ENCODE data around the gene ATRNL1.
"Not testable (repeated sequence)": the region's sequence is repeated elsewhere in the genome, so short reads cannot be mapped to it uniquely, and the experiment has no call there.

Gene ATRNL1

DNA sequence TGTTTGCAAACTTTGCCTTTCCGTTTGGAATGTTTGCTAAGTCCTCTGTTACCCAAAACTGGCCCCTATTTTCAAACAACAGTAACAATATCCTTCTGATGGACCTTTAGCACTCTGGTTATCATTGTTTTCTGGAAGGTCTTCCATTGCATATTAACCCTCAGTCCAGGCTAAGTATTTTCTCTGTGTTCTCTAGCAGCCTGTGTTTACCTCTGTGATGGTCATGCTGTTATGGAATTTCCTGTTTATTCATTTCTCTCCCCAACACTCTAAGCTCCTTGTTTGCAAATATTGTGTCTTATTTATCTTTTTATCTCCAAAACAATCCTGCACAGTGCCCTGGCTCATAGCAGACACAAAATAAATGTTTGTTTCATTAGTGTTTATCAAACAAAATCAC is 560.3 kb downstream of the ATRNL1 start:
- no peak for DNase-seq

DNA sequence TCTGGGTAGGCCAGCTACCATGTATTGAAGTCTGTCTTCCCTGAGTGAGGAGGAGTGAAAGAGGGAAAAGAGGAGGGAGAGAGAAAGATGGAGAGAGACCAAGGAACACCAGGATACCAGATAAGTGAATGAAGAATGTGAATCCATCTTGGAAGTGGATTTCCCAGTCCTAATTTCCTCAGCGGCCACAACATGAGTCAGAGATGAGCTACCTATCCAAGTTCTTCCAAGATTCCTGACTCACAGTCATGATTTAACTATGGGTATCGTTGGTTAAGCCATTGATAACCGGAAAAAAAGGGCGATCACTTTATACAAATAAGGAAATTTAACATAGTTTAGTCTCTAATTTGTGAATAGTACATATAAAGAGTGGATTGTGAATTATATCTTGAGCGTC is 561.8 kb downstream of the ATRNL1 start:
- DNase-seq = no peak

DNA sequence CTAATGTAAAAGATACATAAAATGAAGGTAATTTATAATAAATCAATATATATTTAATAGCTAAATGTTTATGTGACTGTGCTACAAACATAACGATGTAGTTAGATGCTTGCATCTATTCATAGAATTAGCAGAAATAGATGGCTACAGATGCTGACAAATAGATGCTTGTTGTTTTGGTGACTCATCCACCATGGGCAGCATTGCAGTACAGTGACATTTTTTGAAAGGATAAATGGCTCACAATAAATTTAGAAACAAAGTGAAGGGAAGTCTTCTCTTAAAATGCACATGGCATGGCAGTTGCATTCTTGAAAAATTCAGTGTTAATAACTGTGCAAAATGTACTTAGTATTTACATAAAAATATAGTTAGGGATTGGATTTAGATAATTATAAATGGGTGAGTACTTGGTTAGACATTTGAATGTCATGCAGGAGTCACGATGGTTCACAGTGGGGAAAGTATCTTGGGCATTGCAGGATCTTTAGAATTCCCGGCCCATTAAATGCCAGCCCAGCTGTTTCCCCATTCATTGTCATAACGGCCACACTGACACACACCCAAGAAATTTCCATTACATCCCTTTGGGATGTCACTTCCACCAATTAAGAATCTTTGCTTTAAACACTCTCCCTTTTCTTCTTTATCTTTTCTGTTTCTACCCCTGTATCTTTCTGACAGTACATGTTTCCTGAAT is 564.1 kb downstream of the ATRNL1 start:
- DNase-seq = no peak

DNA sequence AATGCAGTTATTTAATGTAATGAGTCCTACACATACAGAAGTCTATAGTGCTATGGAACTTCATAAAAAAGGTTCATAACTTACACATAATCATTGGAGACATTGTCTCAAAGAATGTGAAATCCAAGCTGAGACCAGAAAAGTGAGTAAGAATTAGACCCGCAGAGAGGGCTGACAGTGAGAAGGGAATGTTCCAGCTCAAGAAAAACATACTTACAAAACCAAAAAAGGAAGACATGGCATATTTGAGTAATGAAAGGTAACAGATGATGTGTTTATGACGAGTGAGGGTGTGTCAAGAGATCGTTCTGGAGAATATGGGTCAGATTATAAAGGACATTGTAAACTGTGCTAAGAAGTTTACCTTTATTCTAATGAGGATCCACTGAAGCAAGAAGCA is 566.5 kb downstream of the ATRNL1 start:
- no peak for DNase-seq

DNA sequence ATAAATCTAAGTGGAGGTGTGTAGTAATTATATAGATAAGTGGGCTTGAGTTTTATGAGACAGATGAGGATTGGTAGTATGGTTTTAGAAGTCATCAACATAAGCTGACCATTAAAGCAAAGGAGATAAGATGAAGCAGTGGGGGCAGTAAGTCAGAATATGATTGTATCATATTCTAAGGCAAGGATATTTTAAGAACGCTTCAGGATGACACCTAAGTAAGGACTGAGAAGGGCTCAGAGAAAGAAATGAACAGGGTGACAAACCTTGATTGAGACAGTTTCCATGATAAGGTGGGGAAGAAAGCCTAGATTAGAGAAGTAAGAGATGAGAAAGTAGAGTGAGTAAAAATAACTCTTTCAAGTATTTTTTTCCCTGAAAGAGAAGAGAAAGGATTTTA is 567.2 kb downstream of the ATRNL1 start:
- no peak for DNase-seq

DNA sequence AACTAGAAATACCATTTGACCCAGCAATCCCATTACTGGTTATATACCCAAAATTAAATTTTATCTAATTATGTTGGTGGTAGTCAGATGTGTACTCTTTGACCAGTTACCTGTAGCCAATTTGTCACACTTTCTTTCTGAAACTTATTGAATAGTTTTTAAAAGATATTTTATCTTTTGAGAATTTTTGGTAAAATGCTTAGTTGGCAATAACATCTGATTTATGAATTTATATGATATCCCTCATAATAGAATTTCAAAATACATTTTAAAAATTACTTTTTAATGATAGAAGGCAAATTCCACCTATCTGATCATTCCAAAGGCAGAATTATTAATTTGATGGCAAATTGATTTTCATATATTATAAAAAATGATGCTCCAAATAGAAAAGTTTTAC is 569.3 kb downstream of the ATRNL1 start:
- DNase-seq = no peak

DNA sequence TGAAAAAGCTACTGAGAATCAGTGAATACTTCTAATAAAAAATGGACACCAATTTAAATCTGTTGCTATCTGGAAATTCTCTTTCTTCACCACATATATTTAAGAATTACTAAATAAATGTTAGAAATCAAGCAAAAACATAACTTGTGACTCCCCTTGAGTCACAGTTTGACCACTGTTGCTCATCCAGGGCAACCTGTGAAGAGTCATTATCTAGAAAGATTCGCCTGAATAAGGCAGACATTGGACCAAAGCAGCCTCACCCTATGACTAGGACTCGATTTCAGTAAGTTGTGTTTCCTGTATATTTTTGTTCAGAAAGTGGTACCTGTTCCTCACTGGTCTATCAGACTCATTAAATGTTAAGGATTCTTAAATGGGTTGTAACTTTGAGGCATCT is 572.4 kb downstream of the ATRNL1 start:
- no peak for DNase-seq

DNA sequence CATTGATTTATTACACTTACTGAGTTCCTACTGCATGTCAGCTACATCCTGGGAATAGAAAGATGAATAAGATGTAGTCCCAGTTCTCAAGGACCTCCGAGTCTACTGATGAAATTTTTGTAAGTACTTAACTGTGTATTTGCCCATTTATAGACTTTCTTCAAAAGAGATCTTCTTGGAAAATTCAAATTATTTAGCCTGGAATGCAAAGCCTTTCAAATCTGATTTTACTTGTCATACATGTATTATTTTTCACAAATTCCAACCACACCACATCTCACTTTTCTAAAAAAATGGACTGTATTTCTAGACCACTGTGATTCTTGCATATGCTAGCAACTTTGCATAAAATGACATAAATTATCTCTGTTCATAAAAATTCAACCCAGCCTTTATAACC is 581.3 kb downstream of the ATRNL1 start:
- no peak for DNase-seq

DNA sequence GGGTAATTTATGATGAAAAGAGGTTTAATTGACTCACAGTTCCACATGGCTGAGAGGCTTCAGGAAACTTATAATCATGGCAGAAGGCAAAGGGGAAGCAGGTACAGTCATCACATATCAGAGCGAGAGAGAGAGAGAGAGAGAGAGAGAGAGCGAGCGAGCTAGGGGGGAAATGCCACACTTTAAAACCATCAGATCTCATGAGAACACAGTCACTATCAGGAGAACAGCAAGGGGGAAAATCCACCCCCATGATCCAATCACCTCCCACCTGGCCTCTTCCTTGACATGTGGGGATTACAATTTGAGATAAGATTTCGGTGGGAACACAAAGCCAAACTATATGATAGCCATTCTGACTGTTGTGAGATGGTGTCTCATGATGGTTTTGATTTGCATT is 603.6 kb downstream of the ATRNL1 start:
- no peak for DNase-seq

DNA sequence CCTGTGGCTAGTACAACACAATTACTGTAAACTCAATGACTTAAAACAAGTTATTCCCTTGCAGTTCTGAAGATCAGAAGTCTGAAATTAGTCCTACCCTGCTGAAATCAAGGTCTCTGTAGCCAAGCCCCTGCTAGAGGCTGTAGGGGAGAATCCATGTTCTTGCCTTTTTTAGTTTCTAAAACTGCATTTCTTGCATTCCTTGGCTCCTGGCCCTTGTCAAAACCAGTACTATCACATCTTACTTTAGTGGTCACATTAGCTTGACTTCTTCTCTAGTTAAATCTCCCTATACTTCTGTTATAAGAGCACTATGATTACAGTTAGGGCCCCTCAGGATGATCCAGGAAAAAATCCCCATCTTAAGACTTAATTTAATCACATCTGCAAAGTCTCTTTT is 612.9 kb downstream of the ATRNL1 start:
- DNase-seq = no peak

DNA sequence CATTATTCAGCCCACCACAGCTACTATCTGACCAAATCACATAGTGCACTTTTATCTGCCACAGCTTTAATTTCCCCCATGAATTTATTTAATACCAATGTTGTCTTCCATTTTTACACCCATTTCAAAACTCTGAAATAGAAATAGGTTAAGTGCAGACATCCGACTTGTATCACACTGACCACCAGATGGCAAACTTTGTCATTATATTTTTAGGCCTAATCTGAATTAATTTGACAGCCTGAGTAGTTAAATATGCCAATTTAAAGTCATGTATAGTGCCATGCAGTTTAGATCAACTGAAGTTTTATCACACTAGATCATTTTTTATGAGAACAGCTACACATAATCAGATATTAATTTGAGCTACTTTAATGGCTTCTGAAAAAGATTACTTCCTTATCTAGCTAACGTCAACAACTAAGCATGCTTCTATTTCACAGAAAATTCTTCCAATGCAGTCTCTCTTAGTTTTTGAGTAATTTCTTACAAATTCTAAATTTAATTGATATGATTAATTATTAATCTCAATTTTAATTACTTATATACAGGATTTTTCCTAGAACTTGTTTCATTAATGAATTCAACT is 613.4 kb downstream of the ATRNL1 start:
- DNase-seq = no peak

DNA sequence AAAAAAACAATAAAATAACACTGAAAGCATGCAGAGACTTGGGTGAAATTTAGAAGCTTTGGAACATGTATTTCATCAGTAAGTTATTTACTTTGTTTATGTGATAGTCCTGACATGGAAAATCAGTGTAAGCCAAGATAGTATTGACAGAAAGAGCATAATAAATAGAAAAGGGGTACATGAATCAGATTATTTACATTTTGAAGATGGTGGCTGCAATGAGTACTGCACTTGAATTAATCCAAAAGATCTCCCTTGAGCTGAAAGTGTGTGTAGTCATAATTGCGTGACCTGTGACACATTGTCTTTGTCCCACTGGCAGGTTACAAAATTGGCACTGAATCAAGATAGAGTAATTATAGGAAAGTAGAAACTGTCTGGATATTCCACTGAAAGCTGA is 617.0 kb downstream of the ATRNL1 start:
- no peak for DNase-seq

DNA sequence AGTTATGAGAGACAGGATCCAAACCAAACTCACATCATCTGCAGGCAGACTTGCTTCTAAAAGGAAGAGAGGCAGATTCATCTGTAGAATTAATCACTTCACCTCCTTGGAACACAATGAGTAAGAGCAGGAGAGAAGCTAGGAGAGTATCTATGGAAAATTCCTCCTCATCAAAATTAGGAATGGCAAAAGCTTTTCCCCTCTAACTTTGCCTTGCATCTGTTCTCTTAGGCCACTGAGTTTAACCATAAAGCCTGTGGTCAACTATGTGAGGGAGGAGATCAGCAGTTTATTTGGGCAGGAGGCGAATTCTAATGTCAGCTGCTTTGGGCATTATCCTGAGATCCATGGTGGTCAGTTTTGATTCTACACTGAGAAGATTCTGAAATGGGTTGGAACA is 618.1 kb downstream of the ATRNL1 start:
- DNase-seq = no peak

DNA sequence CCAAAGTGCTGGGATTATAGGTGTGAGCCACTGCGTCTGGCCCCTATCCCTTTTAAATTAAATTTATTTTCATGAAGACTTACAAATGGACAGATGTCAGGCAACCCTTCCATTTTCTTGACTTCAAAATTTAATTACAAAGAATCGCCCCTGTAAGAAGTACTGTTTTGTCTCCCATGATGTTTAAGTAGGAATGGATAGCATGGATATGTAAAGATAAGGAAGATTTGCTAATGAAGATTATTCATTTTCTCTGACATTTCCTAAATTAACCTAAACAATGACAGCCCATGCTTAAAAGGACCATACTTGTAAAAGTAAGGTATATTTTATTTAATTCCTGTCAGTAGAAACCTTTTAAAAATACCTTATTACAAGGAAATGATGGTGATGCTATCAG is 627.0 kb downstream of the ATRNL1 start:
- DNase-seq = no peak

DNA sequence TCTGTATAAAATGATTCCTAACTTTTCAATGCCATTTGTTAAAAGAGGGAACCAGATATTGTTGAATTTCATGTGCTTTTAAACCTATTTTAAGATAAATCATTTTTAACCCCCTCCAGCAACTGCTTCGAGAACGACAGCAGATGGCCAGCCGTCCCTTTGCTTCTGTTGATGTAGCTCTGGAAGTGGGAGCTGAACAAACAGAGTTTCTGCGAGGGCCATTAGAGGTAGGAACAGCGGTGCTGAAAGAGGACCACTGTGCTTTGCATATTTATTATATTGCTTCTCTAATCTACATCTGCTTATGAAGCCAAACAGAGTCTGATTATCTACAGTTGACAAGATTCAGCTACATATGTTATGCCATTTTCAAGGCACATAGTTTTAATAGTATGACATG is 634.0 kb downstream of the ATRNL1 start:
- no peak for DNase-seq

DNA sequence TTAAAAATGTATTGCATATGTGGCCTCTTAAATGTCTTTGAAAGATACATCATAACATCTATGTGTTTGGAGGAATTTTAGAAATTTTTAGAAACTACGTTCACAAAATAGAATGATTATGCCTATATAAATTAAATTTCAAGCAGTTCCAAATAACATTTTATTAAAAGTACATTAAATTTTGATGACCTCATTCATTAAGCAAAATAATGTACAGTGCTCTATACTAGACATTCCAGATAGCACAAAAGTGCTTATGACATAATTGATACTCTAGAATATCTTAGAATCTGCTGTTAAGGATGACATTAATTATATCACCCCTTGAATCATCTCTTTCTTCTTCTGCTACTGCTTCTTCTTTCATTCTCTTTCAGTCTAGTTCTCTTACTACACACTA is 650.9 kb downstream of the ATRNL1 start:
- DNase-seq = no peak

DNA sequence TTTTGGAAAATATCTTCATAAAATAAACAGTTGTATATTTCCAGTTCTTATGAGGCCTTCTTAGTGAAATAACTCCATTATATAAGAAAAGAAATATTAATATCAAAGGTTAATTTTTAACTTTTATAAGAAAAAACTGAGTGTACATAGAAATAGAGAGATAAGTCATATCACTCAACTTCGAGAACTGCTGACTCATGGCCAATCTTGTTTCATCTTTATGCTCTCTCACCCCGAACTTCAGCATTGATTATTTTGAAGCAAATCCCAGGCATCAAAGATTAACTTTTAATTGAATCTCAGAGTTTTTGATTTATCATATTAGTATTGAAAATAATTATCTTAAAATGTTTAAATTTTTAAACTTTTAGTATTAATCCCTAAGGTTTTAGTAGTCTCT is 652.8 kb downstream of the ATRNL1 start:
- no peak for DNase-seq

DNA sequence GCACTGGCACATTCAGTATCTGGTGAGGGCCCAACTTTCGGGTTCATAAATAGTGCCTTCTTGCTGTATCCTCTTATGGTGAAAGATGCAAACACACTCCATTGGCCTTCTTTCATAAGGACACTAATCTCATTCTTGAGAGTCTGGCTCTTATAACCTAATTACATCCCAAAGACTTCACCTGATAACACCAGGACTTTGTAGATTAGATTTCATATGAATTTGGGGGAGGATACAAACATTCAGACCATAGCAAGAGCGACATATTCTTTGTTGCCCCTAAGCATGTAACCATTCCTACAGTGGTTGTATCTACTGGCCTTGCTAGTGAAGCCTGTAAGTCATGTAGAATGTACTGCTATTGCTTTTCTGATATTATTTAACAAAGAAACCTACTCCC is 654.6 kb downstream of the ATRNL1 start:
- no peak for DNase-seq

DNA sequence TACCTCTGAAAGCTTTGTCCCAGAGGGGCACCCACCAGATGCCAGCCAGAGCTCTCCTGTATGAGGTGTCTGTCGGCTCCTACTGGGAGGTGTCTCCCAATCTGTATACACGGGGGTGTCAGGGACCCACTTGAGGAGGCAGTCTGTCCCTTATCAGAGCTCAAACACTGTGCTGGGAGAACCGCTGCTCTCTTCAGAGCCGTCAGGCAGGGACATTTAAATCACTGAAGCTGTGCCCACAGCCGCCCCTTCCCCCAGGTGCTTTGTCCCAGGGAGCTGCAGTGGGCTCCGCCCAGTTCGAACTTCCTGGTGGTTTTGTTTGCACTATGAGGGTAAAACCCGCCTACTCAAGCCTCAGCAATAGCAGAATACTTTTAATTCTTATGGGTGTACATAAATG is 665.3 kb downstream of the ATRNL1 start:
- not testable (repeated sequence) for DNase-seq

DNA sequence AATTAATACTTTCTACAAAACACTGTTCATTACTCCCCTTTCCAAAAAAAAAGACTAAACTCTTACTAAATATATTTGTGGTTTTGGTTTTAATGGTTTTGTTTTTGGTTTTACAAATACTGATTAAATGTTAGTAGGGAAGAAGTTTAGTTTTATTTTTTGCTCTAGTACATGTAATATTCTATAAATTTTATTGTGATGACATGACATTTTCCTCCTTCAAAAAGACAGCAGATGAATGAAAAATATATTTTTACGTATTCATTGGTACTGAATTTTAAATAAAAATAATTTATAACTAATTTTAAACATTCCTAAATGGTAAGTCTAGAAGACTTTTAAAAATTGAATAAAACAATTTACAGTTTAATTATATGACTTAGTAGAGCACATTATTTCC is 667.0 kb downstream of the ATRNL1 start:
- DNase-seq = no peak

DNA sequence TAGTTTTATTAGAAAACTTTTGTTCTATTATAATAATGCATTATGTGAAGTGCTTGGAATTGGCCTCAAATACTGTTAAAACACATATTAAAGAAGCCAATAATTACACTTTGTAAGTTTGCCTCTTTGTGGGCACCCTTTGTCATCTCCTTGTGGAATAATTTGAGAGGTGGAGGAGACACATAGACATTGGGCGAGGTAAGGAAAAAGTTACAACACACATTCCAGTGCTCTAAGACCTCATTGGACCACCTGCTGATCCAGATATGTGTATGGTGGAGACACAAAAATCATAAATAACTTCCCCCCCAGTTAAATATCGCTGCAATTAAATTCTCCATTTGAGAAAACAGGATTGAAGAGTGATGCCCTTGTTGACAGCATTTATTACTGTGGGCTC is 668.0 kb downstream of the ATRNL1 start:
- no peak for DNase-seq

DNA sequence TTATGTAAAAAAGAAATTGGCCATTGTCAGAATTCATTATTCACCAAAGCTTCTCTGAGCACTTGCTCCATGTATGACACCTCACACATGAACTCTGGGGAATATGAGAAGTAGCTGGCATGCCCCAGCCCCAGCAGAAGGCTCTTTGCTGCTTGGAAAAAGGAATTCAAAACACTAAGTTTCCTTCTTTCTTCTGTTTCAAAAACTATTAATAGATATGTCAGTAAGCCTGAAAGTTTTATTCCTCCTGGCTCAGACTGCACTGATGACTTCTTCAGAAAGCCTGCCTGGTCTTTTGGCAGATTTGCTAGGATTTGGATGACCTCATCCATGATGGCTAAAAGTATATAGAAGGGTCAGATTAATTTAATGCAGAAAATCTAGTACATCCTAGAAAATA is 668.9 kb downstream of the ATRNL1 start:
- no peak for DNase-seq

DNA sequence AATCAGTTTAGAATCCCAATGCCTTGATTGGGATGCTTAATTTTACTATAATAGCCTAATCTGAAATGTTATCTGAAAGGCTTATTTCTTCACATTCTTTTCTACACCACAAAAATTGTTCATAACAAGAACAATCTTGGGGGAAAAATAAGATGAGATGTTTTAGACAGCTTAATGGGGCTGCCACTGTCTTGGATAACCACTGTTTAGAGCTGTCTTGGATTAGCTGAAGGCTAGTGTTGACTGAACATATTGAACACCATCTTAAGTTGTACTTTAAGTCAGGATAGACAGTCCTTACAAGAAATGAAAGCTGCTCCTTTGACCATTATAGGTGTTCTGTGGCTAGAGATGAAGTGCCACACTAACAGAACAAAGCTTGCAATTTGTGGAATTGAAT is 678.6 kb downstream of the ATRNL1 start:
- no peak for DNase-seq

DNA sequence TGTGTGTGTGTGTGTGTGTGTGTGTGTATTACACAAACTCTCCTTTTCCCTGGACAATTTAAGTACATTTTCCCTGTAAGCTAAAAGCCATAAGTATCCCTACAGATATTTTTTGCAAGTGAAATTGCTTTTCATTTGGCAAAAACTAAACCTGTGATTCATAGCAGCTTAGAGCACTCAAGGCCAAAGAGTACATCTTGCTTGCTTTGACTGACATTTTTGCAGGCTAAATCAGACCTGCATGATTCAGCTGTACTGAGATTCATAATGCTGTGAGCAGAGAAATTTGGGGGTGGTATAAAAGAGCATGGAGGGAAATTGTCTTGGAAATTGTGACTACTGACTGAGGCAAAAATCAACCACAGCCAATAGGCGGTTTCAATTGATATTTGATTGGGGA is 679.4 kb downstream of the ATRNL1 start:
- DNase-seq = no peak

DNA sequence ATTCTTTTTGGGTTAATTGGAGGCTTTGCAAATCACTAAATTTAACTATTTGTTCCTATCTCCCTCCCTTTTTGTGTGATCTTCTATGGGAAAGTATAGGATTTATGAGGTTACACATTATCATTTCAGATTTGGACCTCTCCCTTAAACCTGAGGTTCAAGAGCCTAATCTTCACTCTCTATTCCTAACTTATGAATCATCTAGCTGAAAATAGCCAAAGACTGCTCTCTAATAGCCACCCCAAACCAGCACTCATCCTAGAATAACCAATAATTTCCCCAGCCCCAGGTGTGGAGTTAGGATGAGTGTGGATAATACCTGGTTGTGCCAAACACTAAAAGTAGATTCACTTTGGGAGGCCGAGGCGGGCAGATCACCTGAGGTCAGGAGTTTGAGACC is 680.7 kb downstream of the ATRNL1 start:
- no peak for DNase-seq
